CD14-positive monocyte (primary cell): Measurements from ENCODE around the gene TERT. TPM values are rescaled to one million over a fixed set of nuclear protein-coding genes. Genes with fewer than 3 reads are reported as not detected.

ENCODE experiments used
- DNase-seq, 3 donors: peaks; one replicate each; pipeline ENCODE4 v3.0.0-alpha.2; 2011 to 2022
- H2AFZ ChIP-seq: 2 replicates; pipeline ENCODE4 v1.6.0; 2012; ENCODE audit warnings: mild to moderate bottlenecking, low read depth, low read length, inconsistent platforms; ENCODE audit not compliant: insufficient read depth, poor library complexity, severe bottlenecking
- H3K27ac ChIP-seq, 2 donors: 1 replicate in 1 of 2; 2 replicates in 1 of 2; pipeline ENCODE4 v1.5.1; 2012 to 2013; ENCODE audit warnings: low read length in 2 of 2, control low read depth in 1 of 2, inconsistent platforms in 1 of 2, low read depth in 1 of 2, mild to moderate bottlenecking in 1 of 2
- H3K27me3 ChIP-seq, 2 donors: one replicate each; pipeline versions ENCODE4 v1.6.0 to v1.6.1; 2011 to 2013; ENCODE audit warnings: low read length in 2 of 2; ENCODE audit not compliant: control insufficient read depth in 2 of 2, insufficient read depth in 2 of 2
- H3K36me3 ChIP-seq, 2 donors: replicated peaks in 1 of 2; 1 replicate in 1 of 2; 2 replicates in 1 of 2; pipeline versions ENCODE4 v1.5.1 to v1.6.1; 2012 to 2013; ENCODE audit warnings: low read length in 2 of 2, control low read depth in 1 of 2, inconsistent platforms in 1 of 2, mild to moderate bottlenecking in 1 of 2; ENCODE audit not compliant: insufficient read depth in 2 of 2, control insufficient read depth in 1 of 2
- H3K4me1 ChIP-seq, 2 donors: 1 replicate in 1 of 2; 2 replicates in 1 of 2; pipeline versions ENCODE4 v1.5.1 to v1.6.1; 2012 to 2013; ENCODE audit warnings: low read length in 2 of 2, control low read depth in 1 of 2, inconsistent platforms in 1 of 2, mild to moderate bottlenecking in 1 of 2, moderate library complexity in 1 of 2; ENCODE audit not compliant: insufficient read depth in 2 of 2, control insufficient read depth in 1 of 2
- H3K4me2 ChIP-seq: replicated peaks from 2 replicates; pipeline ENCODE3; 2012; ENCODE audit warnings: low read length, moderate library complexity, mild to moderate bottlenecking; ENCODE audit not compliant: poor library complexity, severe bottlenecking; ENCODE audit errors: extremely low read depth
- H3K4me3 ChIP-seq, 3 experiments: fragments of 200-600 bp in 1 of 3; sonication (generic) in 1 of 3; replicated peaks in 1 of 3; 1 replicate in 2 of 3; 2 replicates in 1 of 3; pipeline ENCODE4 v1.5.1; 2011 to 2013; ENCODE audit warnings: low read length in 3 of 3, mild to moderate bottlenecking in 3 of 3, control low read depth in 2 of 3, low read depth in 2 of 3, inconsistent platforms in 1 of 3, moderate library complexity in 1 of 3
- H3K79me2 ChIP-seq: 2 replicates; pipeline ENCODE4 v1.6.0; 2012; ENCODE audit warnings: mild to moderate bottlenecking, control low read depth, inconsistent platforms, low read length, moderate library complexity; ENCODE audit not compliant: insufficient read depth
- H3K9ac ChIP-seq: 2 replicates; pipeline ENCODE4 v1.6.0; 2017; ENCODE audit warnings: low read length, mild to moderate bottlenecking; ENCODE audit not compliant: insufficient read depth, poor library complexity, severe bottlenecking
- H3K9me3 ChIP-seq, 2 donors: replicated peaks in 1 of 2; 1 replicate in 1 of 2; 2 replicates in 1 of 2; pipeline versions ENCODE4 v1.5.1 to v1.6.1; 2012 to 2013; ENCODE audit warnings: low read length in 2 of 2, control low read depth in 1 of 2; ENCODE audit not compliant: control insufficient read depth in 1 of 2, insufficient read depth in 1 of 2
- H4K20me1 ChIP-seq: 2 replicates; pipeline ENCODE4 v1.6.0; 2012; ENCODE audit warnings: mild to moderate bottlenecking, low read length, control low read depth, moderate library complexity; ENCODE audit not compliant: insufficient read depth
- H3K27ac Mint-ChIP-seq, 7 donors: one replicate each; pipeline ENCODE4 v1.8.0; 2020; ENCODE audit warnings: mild to moderate bottlenecking in 7 of 7, mixed read lengths in 7 of 7, moderate library complexity in 6 of 7, inconsistent platforms in 2 of 7
- H3K27me3 Mint-ChIP-seq, 3 donors: one replicate each; pipeline ENCODE4 v1.8.0; 2021 to 2022; ENCODE audit warnings: low read depth in 3 of 3, mild to moderate bottlenecking in 3 of 3, mixed read lengths in 3 of 3, moderate library complexity in 3 of 3, inconsistent platforms in 1 of 3
- H3K36me3 Mint-ChIP-seq, 2 donors: one replicate each; pipeline ENCODE4 v1.8.0; 2020; ENCODE audit warnings: mixed read lengths in 2 of 2, inconsistent platforms in 1 of 2, mild to moderate bottlenecking in 1 of 2
- H3K4me1 Mint-ChIP-seq: one replicate; pipeline ENCODE4 v1.8.0; 2020; ENCODE audit warnings: mild to moderate bottlenecking, mixed read lengths
- H3K4me3 Mint-ChIP-seq, 2 donors: one replicate each; pipeline ENCODE4 v1.8.0; 2020; ENCODE audit warnings: mild to moderate bottlenecking in 2 of 2, mixed read lengths in 2 of 2, moderate library complexity in 1 of 2
- H3K9me3 Mint-ChIP-seq, 7 donors: one replicate each; pipeline ENCODE4 v1.8.0; 2020 to 2022; ENCODE audit warnings: mixed read lengths in 7 of 7, mild to moderate bottlenecking in 6 of 7, moderate library complexity in 6 of 7, inconsistent platforms in 2 of 7
- CTCF ChIP-seq: fragments of 200-600 bp; IDR thresholded peaks from one replicate; pipeline ENCODE4 v1.8.0; 2022; ENCODE audit warnings: antibody characterized with exemption, mild to moderate bottlenecking
- WGBS: methylation state at CpG from one replicate; pipeline ENCODE4 v1.1.5; 2013; ENCODE audit warnings: missing lambda C conversion rate; ENCODE audit not compliant: insufficient coverage; 5-methylcytosine and 5-hydroxymethylcytosine counted together
- intact Hi-C, 2 donors: fragments of 100-400 bp; cut with micrococcal nuclease; formaldehyde crosslinking; loops; one replicate each; pipeline versions ENCODE4 v1.15.0 to v1.15.1; 2023
- polyA plus RNA-seq, 3 donors: library from polyadenylated mRNA; depleted of rRNA in 1 of 3; unstranded in 2 of 3; stranded (reverse) in 1 of 3; fragments of 300-500 nt in 2 of 3; fragments of >200 nt in 1 of 3; fragmentation: Illumina TruSeq in 2 of 3; gene quantifications; 1 replicate in 2 of 3; 2 replicates in 1 of 3; pipeline ENCODE4 v1.2.3, GENCODE V29; 2012 to 2021

Gene TERT
- polyA plus RNA-seq, 3 donors, result not detected

GRCh38 chr5:1312206-1312605 is 17.3 kb upstream of the TERT start:
- peaks cover 1 to 4% of the 10 kb centered on the region in 2 donors for H3K36me3 ChIP-seq
- intact Hi-C loops, result no loop called here
- H3K27me3 ChIP-seq, result peaks cover 0 to 24% of the 10 kb centered on the region in 2 donors
- H3K9ac ChIP-seq, result no peak overlapping the region
- H3K27ac Mint-ChIP-seq, result no peak overlapping the region
- H3K9me3 Mint-ChIP-seq, result peaks cover 8 to 26% (median 23%) of the 10 kb centered on the region in 7 donors
- H3K4me1 Mint-ChIP-seq, result peaks cover 41% of the 10 kb centered on the region
- H3K4me1 ChIP-seq, result peaks cover 28 to 38% of the 10 kb centered on the region in 2 donors
- no peak overlapping the region for H2AFZ ChIP-seq
- no peak overlapping the region for H3K4me3 ChIP-seq
- peaks cover 5 to 8% of the 10 kb centered on the region in 2 donors for H3K36me3 Mint-ChIP-seq
- no peaks in the 10 kb centered on the region for H4K20me1 ChIP-seq
- H3K27me3 Mint-ChIP-seq, result peaks cover 30 to 42% (median 36%) of the 10 kb centered on the region in 3 donors
- H3K4me2 ChIP-seq, result no peak overlapping the region
- H3K79me2 ChIP-seq, result no peaks in the 10 kb centered on the region
- no peak for TF ChIP-seq CTCF
- H3K9me3 ChIP-seq, result peaks cover 17 to 23% of the 10 kb centered on the region in 2 donors
- no peak overlapping the region for H3K4me3 Mint-ChIP-seq
- H3K27ac ChIP-seq, result no peak overlapping the region
- no peak for DNase-seq
- WGBS, result 64% methylated on average over 6 of the region's 7 CpGs

- Mint-ChIP-seq H3K27me3 (peaks cover 30 to 41% (median 34%) of the 10 kb centered on the region in 3 donors), H3K4me1 (peaks cover 40% of the 10 kb centered on the region), H3K36me3 (peaks cover 2 to 3% of the 10 kb centered on the region in 2 donors), H3K9me3 (peaks cover 8 to 26% (median 23%) of the 10 kb centered on the region in 7 donors), H3K27ac (no peak overlapping the region), H3K4me3 (no peak overlapping the region)
- Histone ChIP-seq H3K9ac (no peak overlapping the region), H3K27ac (no peak overlapping the region), H3K36me3 (no peaks in the 10 kb centered on the region), H3K4me1 (peaks cover 28 to 37% of the 10 kb centered on the region in 2 donors), H3K27me3 (peaks cover 0 to 24% of the 10 kb centered on the region in 2 donors), H3K4me3 (no peak overlapping the region), H2AFZ (no peak overlapping the region), H3K79me2 (no peaks in the 10 kb centered on the region), H4K20me1 (no peaks in the 10 kb centered on the region), H3K4me2 (no peak overlapping the region), H3K9me3 (peaks cover 17 to 23% of the 10 kb centered on the region in 2 donors)
- intact Hi-C loops, result no loop called here
- no peak for TF ChIP-seq CTCF
- 93% methylated on average over 11 of the region's 15 CpGs for WGBS
- no peak for DNase-seq
Measured at GRCh38 chr5:1311439-1312055, 16.7 kb upstream of the TERT start.
